GM18511 (cell line): ENCODE results near the gene TNRC6B.

Source experiments
- ATAC-seq: cut with Tn5 transposase; IDR thresholded peaks from one replicate; pipeline ENCODE4 v1.9.1; 2021; ENCODE audit warnings: mild to moderate bottlenecking, moderate library complexity; ENCODE audit not compliant: unreplicated experiment

The TNRC6B gene

GRCh38 chr22:40239345-40239683 lies 61.6 kb downstream of the TNRC6B start:
- ATAC-seq, result no peak

- ATAC-seq, result no peak
Measured at GRCh38 chr22:40240160-40240559, 62.4 kb downstream of the TNRC6B start.

GRCh38 chr22:40240686-40241085 lies 63.0 kb downstream of the TNRC6B start:
- ATAC-seq, result no peak

GRCh38 chr22:40241200-40241763 lies 63.6 kb downstream of the TNRC6B start:
- no peak for ATAC-seq

- no peak for ATAC-seq
Measured at GRCh38 chr22:40243891-40244290, 66.2 kb downstream of the TNRC6B start.

GRCh38 chr22:40244586-40244985 lies 66.9 kb downstream of the TNRC6B start:
- ATAC-seq, result no peak

GRCh38 chr22:40247976-40248375 lies 70.3 kb downstream of the TNRC6B start:
- no peak for ATAC-seq

- ATAC-seq, result no peak
Measured at GRCh38 chr22:40249286-40249685, 71.6 kb downstream of the TNRC6B start.

GRCh38 chr22:40250608-40251007 lies 72.9 kb downstream of the TNRC6B start:
- no peak for ATAC-seq

- ATAC-seq, result no peak
Measured at GRCh38 chr22:40251106-40251505, 73.4 kb downstream of the TNRC6B start.

- ATAC-seq, result no peak
Measured at GRCh38 chr22:40252146-40252545, 74.4 kb downstream of the TNRC6B start.

GRCh38 chr22:40256516-40256915 lies 78.8 kb downstream of the TNRC6B start:
- ATAC-seq, result no peak

- ATAC-seq, result no peak
Measured at GRCh38 chr22:40258017-40258416, 80.3 kb downstream of the TNRC6B start.

- no peak for ATAC-seq
Measured at GRCh38 chr22:40258501-40258915, 80.8 kb downstream of the TNRC6B start.

- no peak for ATAC-seq
Measured at GRCh38 chr22:40261783-40262182, 84.1 kb downstream of the TNRC6B start.

GRCh38 chr22:40263191-40263590 lies 85.5 kb downstream of the TNRC6B start:
- ATAC-seq, result no peak

GRCh38 chr22:40265783-40266182 lies 88.1 kb downstream of the TNRC6B start:
- ATAC-seq, result no peak

GRCh38 chr22:40270031-40270430 lies 92.3 kb downstream of the TNRC6B start:
- ATAC-seq, result no peak

GRCh38 chr22:40270748-40271373 lies 93.1 kb downstream of the TNRC6B start:
- no peak for ATAC-seq

GRCh38 chr22:40271440-40271839 lies 93.7 kb downstream of the TNRC6B start:
- ATAC-seq, result no peak

GRCh38 chr22:40273319-40273718 lies 95.6 kb downstream of the TNRC6B start:
- no peak for ATAC-seq

- ATAC-seq, result no peak
Measured at GRCh38 chr22:40276996-40277823, 99.5 kb downstream of the TNRC6B start.
